GM18861 (cell line): ENCODE results near the gene PPP1R15A.
"Not testable (repeated sequence)": the region's sequence is repeated elsewhere in the genome, so short reads cannot be mapped to it uniquely, and the experiment has no call there.

Source experiments
- ATAC-seq: cut with Tn5 transposase; IDR thresholded peaks from one replicate; pipeline ENCODE4 v1.9.1; 2021; ENCODE audit not compliant: unreplicated experiment

PPP1R15A gene

DNA sequence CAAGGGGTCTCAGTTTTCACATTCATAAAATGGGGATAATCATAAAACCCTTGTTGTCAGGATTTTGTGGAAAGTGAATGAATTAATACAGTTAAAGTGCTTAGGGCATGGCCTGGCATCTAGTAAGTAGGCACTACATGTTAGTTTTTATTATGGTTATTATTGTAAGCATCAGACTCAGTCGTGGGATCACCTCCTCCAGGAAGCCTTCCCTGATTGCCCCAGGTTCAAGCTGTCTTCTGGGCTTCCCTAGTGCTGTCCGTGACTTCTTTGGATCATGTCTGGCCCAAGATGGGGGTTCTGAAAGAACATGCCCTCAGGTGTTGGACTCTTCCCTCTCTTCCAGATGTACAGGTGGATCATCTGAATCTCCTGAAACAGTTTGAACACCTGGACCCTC lies 38.6 kb downstream of the PPP1R15A start:
- no peak for ATAC-seq

DNA sequence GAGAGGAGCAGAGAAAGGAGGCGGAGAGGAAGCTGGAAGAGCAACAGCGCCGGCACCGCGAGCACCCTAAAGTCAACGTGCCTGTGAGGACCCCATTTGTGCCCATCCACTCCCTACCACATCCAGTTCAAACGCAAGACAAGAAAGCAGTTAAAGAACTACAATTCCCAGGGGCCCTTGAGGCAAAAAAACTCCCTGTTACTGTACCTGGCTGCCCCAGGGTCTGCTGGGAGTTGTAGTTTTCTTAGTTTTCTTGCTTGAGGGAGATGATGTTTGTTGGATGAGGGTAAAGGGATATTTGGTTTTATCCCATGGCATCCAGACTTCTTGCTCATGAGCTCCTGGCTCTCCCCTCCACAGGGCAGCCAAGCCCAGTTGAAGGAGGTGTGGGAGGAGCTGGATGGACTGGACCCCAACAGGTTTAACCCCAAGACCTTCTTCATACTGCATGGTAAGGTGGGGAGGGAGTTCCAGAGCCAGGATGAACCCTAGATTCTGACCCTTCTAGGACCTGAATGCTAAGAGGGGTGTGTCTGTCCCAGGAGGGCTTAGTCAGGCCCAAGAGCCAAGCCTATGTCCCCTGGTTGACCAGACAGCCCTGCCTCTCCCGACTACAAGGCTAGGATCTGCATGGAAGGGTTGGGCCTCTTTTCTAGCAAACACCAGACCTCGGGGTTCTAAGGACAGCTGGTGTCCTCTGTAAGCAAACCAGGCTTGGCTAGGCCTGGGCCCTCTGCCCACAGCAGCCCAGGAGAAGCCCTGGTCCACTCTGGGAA lies 41.1 kb downstream of the PPP1R15A start:
- ATAC-seq = no peak

DNA sequence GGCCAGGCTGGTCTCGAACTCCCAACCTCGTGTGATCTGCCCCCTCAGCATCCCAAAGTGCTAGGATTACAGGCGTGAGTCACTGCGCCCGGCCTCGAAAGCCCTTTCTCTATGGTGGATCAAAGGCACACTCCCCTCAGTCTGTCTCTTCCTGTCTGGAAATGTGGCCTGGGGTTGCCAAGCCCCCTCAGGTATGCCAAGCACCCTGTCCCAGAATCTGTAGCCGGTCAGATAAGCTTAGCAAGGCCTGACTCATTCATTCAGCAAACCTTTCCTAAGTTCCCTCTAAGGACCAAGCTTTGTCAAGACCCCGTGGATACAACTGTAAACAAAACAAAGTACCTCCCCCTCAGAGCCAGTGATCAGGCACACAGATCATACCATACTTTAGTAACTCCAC lies 42.0 kb downstream of the PPP1R15A start:
- no peak for ATAC-seq

DNA sequence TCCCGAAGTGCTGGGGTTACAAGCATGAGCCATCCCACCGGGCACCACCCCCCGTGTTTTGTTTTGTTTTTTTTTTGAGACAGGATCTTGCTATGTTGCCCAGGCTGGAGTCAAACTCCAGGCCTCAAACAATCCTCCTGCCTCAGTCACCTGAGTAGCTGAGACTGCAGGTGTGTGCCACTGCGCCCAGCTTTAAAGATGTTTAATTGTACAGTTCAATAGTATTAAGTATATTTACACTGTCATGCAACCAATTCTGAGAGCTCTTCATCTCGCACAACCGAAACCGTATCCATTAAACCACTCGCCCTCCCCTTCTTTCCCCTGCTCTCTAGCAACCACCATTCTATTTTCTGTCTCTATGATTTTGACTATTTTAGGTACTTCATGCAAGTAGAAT lies 43.5 kb downstream of the PPP1R15A start:
- ATAC-seq = no peak

DNA sequence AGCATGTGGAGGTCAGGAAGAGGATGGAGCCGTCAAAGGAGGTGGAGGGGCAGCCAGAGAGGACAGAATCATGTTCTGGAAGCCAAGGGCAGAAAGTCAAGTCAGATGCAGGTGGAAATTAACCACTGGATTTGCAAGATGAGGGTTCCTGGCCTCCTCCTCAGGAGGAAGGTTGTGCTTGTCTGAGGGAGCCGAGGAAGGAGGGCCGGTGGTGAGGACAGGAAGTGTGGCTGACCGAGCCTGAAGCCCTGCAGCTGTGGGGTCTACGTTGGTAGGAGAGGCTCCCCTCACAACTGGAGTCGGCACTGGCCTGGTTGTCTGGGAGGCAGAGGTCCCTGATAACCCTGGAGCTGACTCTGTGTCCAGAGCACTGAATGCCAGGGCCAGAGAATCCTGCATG lies 45.9 kb downstream of the PPP1R15A start:
- ATAC-seq = no peak

DNA sequence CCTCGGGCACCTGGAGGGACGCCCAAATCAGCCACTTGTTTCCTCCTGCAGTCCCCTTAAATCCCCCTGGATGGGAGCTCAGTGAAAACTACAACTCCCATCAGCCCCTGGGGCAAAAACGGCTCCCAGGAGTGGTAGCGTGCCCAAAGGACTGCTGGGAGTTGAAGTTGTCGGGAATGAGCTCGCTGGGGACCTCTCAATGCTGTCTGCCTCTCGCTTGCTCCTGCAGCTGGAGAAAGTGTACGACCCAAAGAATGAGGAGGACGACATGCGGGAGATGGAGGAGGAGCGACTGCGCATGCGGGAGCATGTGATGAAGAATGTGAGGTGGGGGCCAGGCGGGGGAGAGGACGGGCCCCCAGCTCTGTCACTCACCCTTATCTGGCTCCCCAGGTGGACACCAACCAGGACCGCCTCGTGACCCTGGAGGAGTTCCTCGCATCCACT lies 46.6 kb downstream of the PPP1R15A start:
- no peak for ATAC-seq

DNA sequence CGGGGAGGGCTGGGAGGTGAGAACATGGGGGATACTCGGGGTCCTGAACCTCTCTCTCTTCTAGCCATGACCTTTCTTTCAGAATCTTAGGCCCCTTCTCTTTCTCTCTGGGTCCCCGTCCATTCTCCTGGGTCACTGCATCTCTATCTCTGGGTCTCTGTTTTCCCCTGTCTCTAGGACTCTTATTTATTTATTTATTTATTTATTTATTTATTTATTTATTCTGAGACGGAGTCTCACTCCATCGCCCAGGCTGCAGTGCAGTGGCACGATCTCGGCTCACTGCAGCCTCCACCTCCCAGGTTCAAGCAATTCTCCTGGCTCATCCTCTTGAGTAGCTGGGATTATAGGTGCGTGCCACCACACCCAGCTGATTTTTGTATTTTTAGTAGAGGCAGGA lies 47.0 kb downstream of the PPP1R15A start:
- ATAC-seq = not testable (repeated sequence)

DNA sequence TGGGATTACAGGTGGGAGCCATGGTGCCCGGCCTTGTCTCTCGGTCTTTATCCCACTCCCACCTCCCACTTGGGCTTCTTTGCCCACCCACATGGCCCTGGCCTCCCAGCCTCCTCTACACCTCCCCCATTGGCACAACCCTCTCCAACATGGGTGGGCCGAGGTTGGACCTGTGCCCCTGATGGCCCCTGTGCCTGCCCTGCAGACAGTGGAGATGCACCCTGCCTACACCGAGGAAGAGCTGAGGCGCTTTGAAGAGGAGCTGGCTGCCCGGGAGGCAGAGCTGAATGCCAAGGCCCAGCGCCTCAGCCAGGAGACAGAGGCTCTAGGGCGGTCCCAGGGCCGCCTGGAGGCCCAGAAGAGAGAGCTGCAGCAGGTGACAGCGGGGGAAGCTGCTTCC lies 48.7 kb downstream of the PPP1R15A start:
- no peak for ATAC-seq

DNA sequence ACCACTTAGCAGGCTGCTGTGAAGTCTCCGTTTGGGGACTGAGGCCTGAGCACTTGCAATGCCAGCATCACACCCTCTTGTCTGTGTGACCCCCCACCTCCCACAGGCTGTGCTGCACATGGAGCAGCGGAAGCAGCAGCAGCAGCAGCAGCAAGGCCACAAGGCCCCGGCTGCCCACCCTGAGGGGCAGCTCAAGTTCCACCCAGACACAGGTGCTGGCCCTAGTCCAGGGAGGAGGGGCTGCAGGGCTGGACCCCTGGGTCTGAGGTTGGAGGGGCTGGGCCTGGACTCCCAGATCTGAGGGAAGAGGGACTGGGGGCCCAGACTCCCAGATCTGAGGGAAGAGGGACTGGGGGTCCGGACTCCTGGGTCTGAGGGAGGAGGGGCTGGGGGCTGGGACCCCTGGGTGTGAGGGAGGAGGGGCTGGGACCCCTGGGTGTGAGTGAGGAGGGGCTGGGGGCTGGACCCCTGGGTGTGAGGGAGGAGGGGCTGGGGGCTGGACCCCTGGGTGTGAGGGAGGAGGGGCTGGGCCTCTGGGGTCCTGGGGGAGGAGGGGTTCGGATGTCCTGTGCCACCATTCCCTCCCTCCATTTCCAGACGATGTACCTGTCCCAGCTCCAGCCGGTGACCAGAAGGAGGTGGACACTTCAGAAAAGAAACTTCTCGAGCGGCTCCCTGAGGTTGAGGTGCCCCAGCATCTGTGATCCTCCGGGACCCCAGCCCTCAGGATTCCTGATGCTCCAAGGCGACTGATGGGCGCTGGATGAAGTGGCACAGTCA lies 49.7 kb downstream of the PPP1R15A start:
- ATAC-seq = no peak

DNA sequence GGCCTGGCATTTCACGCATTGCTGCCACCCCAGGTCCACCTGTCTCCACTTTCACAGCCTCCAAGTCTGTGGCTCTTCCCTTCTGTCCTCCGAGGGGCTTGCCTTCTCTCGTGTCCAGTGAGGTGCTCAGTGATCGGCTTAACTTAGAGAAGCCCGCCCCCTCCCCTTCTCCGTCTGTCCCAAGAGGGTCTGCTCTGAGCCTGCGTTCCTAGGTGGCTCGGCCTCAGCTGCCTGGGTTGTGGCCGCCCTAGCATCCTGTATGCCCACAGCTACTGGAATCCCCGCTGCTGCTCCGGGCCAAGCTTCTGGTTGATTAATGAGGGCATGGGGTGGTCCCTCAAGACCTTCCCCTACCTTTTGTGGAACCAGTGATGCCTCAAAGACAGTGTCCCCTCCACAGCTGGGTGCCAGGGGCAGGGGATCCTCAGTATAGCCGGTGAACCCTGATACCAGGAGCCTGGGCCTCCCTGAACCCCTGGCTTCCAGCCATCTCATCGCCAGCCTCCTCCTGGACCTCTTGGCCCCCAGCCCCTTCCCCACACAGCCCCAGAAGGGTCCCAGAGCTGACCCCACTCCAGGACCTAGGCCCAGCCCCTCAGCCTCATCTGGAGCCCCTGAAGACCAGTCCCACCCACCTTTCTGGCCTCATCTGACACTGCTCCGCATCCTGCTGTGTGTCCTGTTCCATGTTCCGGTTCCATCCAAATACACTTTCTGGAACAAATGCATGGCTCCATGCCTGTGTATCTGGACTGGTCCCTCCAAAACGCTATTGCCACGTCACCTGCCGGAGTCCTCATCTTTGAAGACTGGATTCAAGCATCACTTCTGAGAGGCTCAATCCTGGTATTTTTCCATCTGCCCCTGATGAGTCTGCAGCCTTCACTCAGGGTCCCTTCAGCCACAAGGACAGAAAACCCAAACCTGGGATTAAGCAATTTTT lies 50.6 kb downstream of the PPP1R15A start:
- no peak for ATAC-seq

DNA sequence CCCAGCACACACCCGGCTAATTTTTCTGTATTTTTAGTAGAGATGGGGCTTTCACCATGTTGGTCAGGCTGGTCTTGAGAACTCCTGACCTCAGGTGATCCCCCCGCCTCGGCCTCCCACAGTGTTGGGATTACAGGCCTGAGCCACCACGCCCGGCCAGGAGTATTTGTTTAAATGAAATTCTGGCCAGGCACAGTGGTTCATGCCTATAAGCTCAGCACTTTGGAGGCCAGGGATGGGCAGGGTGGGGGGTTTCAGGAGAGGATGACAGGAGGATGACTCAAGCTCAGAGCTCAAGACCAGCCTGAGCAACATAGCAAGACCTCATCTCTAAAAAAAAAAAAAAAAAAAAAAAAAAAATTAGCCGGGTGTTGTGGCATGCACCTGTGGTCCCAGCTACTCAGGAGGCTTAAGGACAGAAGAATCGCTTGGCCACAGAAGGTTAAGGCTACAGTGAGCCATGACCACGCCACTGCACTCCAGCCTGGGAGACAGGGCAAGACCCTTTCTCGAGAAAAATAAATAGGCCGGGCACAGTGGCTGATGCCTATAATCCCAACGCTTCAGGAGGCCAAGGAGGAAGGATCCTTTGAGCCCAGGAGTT lies 53.1 kb downstream of the PPP1R15A start:
- ATAC-seq = no peak
